HG03039 (cell line): ENCODE measurements around the gene TNKS2.
"Not testable (repeated sequence)": the region's sequence is repeated elsewhere in the genome, so short reads cannot be mapped to it uniquely, and the experiment has no call there.

Experiments used
- ATAC-seq: cut with Tn5 transposase; IDR thresholded peaks from one replicate; pipeline ENCODE4 v1.9.1; 2021; ENCODE audit warnings: mild to moderate bottlenecking, moderate library complexity; ENCODE audit not compliant: unreplicated experiment

Gene TNKS2

DNA sequence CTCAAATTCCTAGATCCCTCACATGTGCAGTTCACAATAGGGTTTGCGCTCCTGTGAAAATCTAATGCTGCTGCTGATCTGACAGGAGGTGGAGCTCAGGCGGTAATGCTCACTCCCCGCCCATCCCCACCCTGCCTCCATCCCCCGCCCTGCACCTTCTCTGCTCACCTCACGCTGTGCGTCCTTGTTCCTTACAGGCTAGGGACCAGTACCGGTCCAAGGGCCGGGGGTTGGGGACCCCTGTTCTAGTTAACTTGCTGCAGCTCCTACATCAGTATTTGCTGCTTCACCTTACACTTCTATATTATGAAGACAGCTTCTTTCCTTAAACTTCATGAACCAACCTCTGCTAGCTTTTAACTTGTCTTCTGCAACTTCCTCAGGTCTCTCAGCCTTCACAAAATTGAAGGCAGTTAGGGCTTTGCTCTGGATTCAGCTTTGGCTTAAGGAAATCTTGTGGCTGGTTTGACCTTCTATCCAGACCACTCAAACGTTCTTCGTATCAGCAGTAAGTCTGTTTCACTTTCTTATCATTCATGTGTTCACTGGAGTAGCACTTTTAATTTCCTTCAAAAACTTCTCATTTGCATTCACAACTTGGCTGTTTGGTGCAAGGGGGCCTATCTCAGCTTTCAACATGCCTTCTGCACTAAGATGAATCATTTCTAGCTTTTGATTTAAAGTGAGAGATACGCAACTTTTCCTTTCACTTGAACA, 1.7 kb upstream of the TNKS2 start:
- peak; percentile 33 for ATAC-seq

- no peak for ATAC-seq
These were observed 1.1 kb upstream of the TNKS2 start for GRCh38 chr10:91797048-91797690.

DNA sequence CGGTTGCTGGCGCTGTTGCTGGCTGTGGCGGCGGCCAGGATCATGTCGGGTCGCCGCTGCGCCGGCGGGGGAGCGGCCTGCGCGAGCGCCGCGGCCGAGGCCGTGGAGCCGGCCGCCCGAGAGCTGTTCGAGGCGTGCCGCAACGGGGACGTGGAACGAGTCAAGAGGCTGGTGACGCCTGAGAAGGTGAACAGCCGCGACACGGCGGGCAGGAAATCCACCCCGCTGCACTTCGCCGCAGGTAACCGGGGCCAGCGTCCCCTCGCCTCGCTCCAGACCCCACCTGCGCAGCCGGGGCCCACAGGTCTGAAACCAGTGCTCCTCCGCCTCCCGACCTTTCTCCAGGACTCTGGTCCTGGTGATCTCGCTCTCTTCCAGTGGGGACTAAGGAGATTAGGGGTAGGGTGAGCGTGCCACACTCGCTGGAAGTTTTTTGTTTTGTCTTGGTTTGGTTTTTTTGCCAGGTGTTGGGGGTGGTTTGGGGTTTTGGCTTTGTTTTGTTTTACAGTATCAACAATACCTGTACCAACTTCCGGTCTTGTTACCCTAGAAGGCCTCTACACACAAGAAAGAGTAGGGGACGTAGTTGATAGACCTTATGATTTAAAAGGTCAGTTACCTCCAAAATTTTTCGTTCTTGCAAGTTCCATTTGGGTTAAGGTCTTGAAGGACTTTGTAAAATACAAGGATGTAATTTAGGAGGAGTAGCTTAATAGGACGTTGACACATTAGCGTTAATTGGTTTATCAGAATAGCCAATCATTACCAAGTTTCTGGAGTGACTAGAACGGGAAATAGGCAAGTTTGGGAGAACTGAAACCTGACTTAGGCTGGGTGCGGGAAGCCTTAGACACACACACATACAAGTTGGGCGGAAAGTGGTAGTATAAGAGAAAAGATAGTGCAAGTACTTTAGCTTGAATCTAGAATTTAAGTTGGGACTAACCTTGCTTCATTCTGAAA, 704 bp downstream of the TNKS2 start:
- peak; percentile 31 for ATAC-seq

GRCh38 chr10:91799612-91799975, 1.4 kb downstream of the TNKS2 start:
- ATAC-seq = no peak

DNA sequence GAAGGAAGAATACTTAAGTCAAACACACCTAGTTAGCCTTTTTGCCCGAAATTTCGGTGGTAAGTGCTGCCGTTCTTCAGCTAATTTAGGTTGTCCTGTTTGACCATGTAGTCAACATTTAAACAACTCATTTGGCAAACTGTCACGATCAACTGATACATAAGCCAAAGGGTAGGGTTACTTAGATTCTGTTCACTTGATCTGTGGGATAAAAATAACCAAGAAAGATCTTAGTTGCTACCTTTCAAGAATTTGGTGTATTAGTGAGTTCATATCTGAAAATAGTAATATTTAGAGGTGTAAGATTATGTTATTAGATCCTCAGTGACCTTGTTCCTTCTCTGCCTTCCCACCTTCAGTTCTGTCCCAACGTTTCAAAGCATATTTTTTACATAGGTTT, 2.0 kb downstream of the TNKS2 start:
- no peak for ATAC-seq

DNA sequence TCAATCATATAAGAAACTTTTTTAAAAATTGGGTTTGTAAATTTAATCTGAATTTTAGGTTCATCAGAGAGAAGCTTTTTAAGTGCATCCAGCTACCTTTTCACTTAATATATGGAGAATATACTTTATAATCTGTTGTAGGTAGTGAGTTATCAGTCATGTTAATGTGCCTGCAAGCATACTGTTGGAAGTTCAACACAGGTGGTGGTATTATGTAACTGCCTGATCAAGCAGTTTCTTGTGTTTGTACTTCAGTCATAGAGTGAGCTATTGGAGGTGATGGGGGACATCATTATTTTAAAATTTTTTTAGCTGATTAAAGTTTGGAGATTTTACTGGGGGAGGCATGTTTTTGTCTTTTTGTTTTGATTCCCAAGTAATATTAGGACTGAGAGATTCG, 2.5 kb downstream of the TNKS2 start:
- ATAC-seq = no peak

DNA sequence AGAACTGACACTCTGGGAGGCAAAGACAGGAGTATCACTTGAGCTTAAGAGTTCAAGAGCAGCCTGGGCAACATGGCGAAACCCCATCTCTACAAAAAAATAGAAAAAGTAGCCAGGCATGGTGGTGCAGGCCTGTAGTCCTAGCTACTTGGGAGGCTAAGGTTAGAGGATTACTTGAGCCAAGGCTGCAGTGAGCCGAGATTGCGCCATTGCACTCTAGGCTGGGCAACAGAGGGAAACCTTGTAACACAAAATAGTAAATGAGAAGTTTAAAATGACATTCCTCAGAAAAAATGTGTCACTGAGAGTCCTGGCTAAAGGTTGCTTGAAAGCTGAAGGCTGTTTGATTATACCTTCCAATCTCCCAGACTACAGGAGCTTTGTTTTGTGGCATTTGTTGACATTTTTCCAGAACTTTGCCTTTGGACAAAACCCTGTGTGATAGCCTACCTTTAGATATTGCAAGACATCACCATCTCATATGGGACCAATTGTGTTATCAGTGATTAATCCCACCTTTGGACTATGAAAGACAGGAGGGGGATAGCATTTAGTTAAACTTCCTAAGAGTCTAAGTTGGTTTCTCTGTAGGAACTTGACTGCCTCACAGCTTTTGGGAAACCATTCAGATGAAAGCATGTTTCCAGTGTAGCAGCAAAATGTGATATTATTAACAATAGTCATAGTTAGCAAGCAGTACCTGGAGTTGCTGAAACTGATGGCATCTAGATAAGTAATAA, 5.3 kb downstream of the TNKS2 start:
- no peak for ATAC-seq

- ATAC-seq = no peak
These were observed 5.9 kb downstream of the TNKS2 start for GRCh38 chr10:91804126-91804510.

GRCh38 chr10:91805110-91805838, 7.0 kb downstream of the TNKS2 start:
- ATAC-seq = no peak

- ATAC-seq = not testable (repeated sequence)
These were observed 9.0 kb downstream of the TNKS2 start for GRCh38 chr10:91807264-91807663.

- no peak for ATAC-seq
These were observed 15.0 kb downstream of the TNKS2 start for GRCh38 chr10:91813251-91813650.

GRCh38 chr10:91816981-91817380, 18.8 kb downstream of the TNKS2 start:
- no peak for ATAC-seq

DNA sequence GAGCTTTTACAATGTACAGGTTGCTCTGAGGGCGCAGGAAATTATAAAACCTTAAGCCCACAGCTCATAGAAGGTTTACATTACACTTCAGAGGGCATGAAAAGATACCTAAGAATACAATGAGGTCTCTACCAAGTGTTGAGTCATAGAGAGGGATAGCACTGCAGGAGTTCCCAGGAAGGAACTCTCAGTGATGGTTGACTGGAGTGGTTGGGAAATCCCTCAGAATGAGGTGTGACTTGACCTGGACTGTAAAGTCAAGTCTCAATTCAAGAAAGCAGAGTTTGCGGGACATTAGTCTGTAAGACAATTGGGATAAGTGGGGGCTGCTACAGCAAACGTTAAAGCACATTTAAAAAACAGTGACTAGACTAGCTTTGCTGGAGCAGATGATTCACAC, 21.9 kb downstream of the TNKS2 start:
- no peak for ATAC-seq

DNA sequence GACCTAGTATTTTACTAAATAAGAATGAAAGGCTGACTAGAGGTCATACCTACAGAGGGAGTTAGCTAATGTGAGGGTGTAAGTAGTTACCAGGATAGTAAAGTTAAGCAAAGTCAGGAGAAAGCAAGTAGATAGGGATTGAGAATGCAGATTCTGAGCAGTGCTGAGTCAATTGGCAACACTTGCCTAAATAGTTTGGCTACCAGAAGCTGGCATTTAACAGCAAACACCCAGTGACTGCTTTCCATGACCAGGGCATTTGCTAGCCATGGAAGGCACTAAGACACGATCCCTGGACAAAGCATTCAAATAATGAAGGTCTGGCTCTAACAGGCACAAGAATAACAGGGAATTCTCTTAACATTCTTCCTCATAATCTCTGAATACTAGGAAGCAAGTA, 25.9 kb downstream of the TNKS2 start:
- ATAC-seq = no peak

- ATAC-seq = no peak
These were observed 31.0 kb downstream of the TNKS2 start for GRCh38 chr10:91829268-91829667.

GRCh38 chr10:91838199-91838598, 40.0 kb downstream of the TNKS2 start:
- ATAC-seq = no peak

DNA sequence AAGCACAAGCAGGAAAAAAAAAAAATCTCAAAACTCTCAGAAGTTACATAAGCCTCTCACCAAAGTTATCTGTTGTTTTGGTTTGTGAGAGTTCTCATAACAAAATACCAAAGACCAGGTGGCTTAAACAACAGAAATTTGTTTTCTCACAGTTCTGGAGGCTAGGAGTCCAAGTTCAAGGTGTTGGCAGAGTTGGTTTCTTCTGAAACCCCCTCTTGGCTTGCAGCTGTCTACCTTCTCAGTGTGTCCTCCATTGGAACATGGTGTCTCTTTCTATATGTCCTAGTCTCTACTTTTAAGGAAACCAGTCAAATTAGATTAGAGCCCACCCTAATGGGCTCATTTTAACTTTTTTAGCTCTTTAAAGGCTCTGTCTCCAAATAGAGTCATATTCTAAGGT, 44.9 kb downstream of the TNKS2 start:
- no peak for ATAC-seq

- no peak for ATAC-seq
These were observed 58.4 kb downstream of the TNKS2 start for GRCh38 chr10:91856637-91857036.

GRCh38 chr10:91860885-91861284, 62.7 kb downstream of the TNKS2 start:
- no peak for ATAC-seq

GRCh38 chr10:91864099-91864498, 65.9 kb downstream of the TNKS2 start:
- ATAC-seq = no peak
